MV-4-11 (cell line): ENCODE results near the gene LRRC19.
A peak's percentile ranks its signal among the peaks of the same experiment; 100 is the strongest.

Experiments used
- DNase-seq: peaks from one replicate; lab custom pipeline; 2025; lab: John Stamatoyannopoulos, UW

The LRRC19 gene

GRCh38 chr9:26955921-26956859 lies 49.3 kb downstream of the LRRC19 start, which contains the start of gene IFT74:
TSS of gene IFT74 (plus strand) at chr9:26956412. CDS start at chr9:26961968, 5,556 bp downstream.
- DNase-seq = peak; percentile 97

- peak; percentile 84 for DNase-seq
Observed at GRCh38 chr9:26955222-26955903, 50.1 kb downstream of the LRRC19 start.

GRCh38 chr9:26954050-26954508 lies 51.4 kb downstream of the LRRC19 start:
- peak; percentile 89 for DNase-seq

- no peak for DNase-seq
Observed at GRCh38 chr9:26951794-26952193, 53.7 kb downstream of the LRRC19 start.

- DNase-seq = no peak
Observed at GRCh38 chr9:26950521-26950920, 55.0 kb downstream of the LRRC19 start.

GRCh38 chr9:26949637-26950069 lies 55.8 kb downstream of the LRRC19 start:
- no peak for DNase-seq

- no peak for DNase-seq
Observed at GRCh38 chr9:26947736-26948135, 57.7 kb downstream of the LRRC19 start.

GRCh38 chr9:26946753-26947727 lies 58.4 kb downstream of the LRRC19 start, which contains the start of gene PLAA:
TSS of gene PLAA (minus strand) at chr9:26947242. CDS start at chr9:26947045, 197 bp downstream.
- DNase-seq = peak; percentile 89

GRCh38 chr9:26945591-26945990 lies 59.9 kb downstream of the LRRC19 start:
- no peak for DNase-seq
